A549 (cell line): ENCODE data around the gene CIRBP. TPM values are rescaled to one million over a fixed set of nuclear protein-coding genes. Genes with fewer than 3 reads are reported as not detected.

Experiments used
- ATAC-seq, 2 experiments: fragments of 200-7000 bp in 1 of 2; fragments of >200 bp in 1 of 2; cut with Nextera tagmentation in 1 of 2; cut with Tn5 transposase in 1 of 2; 3 replicates each; pipeline versions ENCODE4 v1.8.0 to v1.9.1; 2018 to 2020; ENCODE audit warnings: mild to moderate bottlenecking in 1 of 2, moderate library complexity in 1 of 2
- CTCF ChIA-PET: fragments of 300-600 bp; sonication (Branson Sonifier 250); formaldehyde crosslinking; extraction: SDS; loops from one replicate; lab custom pipeline; 2021; ENCODE audit warnings: antibody characterized with exemption, inconsistent platforms; lab: Yijun Ruan, JAX
- POLR2A ChIA-PET: fragments of 350-600 bp; formaldehyde crosslinking; extraction: SDS; loops from one replicate; lab custom pipeline; 2021; ENCODE audit warnings: antibody characterized with exemption, inconsistent platforms; lab: Yijun Ruan, JAX
- DNase-seq, 2 experiments: peaks; one replicate each; pipeline versions ENCODE4 v3.0.0 to v3.0.0-alpha.2; 2011 to 2016; ENCODE audit warnings: low read depth in 1 of 2, low spot score in 1 of 2
- FAIRE-seq: peaks from 2 replicates; lab custom pipeline; 2011; peaks lifted over from hg19 to GRCh38; lab: Jason Lieb, UNC
- H3K27ac ChIP-seq, 2 experiments: fragments of >200 bp; sonication (Bioruptor Twin); formaldehyde crosslinking; 3 replicates each; pipeline ENCODE4 v1.5.1; 2016 to 2017
- H3K4me1 ChIP-seq: fragments of >200 bp; sonication (Bioruptor Twin); formaldehyde crosslinking; 3 replicates; pipeline ENCODE4 v1.6.1; 2016
- H3K4me2 ChIP-seq: fragments of >200 bp; sonication (Bioruptor Twin); formaldehyde crosslinking; 3 replicates; pipeline ENCODE4 v1.6.1; 2016
- H3K4me3 ChIP-seq: fragments of >200 bp; sonication (Bioruptor Twin); formaldehyde crosslinking; 3 replicates; pipeline ENCODE4 v1.5.1; 2016
- H3K9me3 ChIP-seq: fragments of >200 bp; sonication (Bioruptor Twin); formaldehyde crosslinking; 3 replicates; pipeline ENCODE4 v1.6.1; 2016
- CBX2 ChIP-seq: fragments of 200-600 bp; sonication (generic); IDR thresholded peaks from 2 replicates; pipeline ENCODE4 v1.6.1; 2016; ENCODE audit warnings: low read depth, mild to moderate bottlenecking, borderline replicate concordance
- CEBPB ChIP-seq, 2 experiments: fragments of >200 bp in 1 of 2; sonication (Bioruptor Twin) in 1 of 2; formaldehyde crosslinking in 1 of 2; IDR thresholded peaks; 2 replicates each; pipeline ENCODE4 v1.6.1; 2012 to 2016
- CHD4 ChIP-seq: fragments of 200-600 bp; sonication (generic); IDR thresholded peaks from 2 replicates; pipeline ENCODE4 v1.6.1; 2016; ENCODE audit warnings: antibody characterized with exemption, mild to moderate bottlenecking, borderline replicate concordance
- EP300 ChIP-seq, 2 experiments: fragments of >200 bp; sonication (Bioruptor Twin); formaldehyde crosslinking; IDR thresholded peaks; 2 replicates in 1 of 2; 3 replicates in 1 of 2; pipeline ENCODE4 v1.6.1; 2016 to 2017
- FOXS1 ChIP-seq: fragments of 250-450 bp; sonication (Bioruptor Pico); IDR thresholded peaks from 2 replicates; pipeline ENCODE4 v1.5.0; 2020; ENCODE audit warnings: mild to moderate bottlenecking, moderate library complexity
- GATA3 ChIP-seq: IDR thresholded peaks from 2 replicates; pipeline ENCODE4 v1.6.1; 2012; ENCODE audit warnings: borderline replicate concordance
- KDM1A ChIP-seq: fragments of 200-600 bp; sonication (generic); IDR thresholded peaks from 2 replicates; pipeline ENCODE4 v1.6.1; 2016; ENCODE audit warnings: low read depth, mild to moderate bottlenecking
- MAFK ChIP-seq: fragments of 450-650 bp; IDR thresholded peaks from 2 replicates; pipeline ENCODE4 v1.6.1; 2014; ENCODE audit not compliant: partially characterized antibody
- MAZ ChIP-seq: fragments of 150-350 bp; IDR thresholded peaks from 2 replicates; pipeline ENCODE4 v1.6.1; 2014; ENCODE audit warnings: antibody characterized with exemption, low read depth, low read length, borderline replicate concordance
- NFE2L2 ChIP-seq: fragments of 150-350 bp; conservative IDR thresholded peaks from 2 replicates; pipeline ENCODE4 v1.6.1; 2014; ENCODE audit warnings: low read length
- POLR2AphosphoS2 ChIP-seq: conservative IDR thresholded peaks from 2 replicates; pipeline ENCODE4 v1.6.1; 2012; ENCODE audit warnings: low read length, improper control_type of control experiment, inconsistent platforms
- RARB ChIP-seq: fragments of 250-450 bp; sonication (Bioruptor Pico); IDR thresholded peaks from 2 replicates; pipeline ENCODE4 v1.8.0; 2021; ENCODE audit warnings: mild to moderate bottlenecking, moderate library complexity
- RNF2 ChIP-seq: fragments of 200-600 bp; sonication (generic); IDR thresholded peaks from 2 replicates; pipeline ENCODE4 v1.6.1; 2016; ENCODE audit warnings: low read depth, mild to moderate bottlenecking, antibody characterized with exemption, moderate library complexity, borderline replicate concordance
- TFCP2L1 ChIP-seq: fragments of 250-450 bp; sonication (Bioruptor Pico); IDR thresholded peaks from 2 replicates; pipeline ENCODE4 v1.5.0; 2021; ENCODE audit warnings: mild to moderate bottlenecking
- ZC3H11A ChIP-seq: fragments of 450-650 bp; IDR thresholded peaks from 2 replicates; pipeline ENCODE4 v1.6.1; 2014; ENCODE audit warnings: antibody characterized with exemption, mild to moderate bottlenecking
- ZFP36 ChIP-seq: fragments of 450-650 bp; IDR thresholded peaks from 2 replicates; pipeline ENCODE4 v1.6.1; 2014; ENCODE audit warnings: borderline replicate concordance; ENCODE audit not compliant: partially characterized antibody
- WGBS: methylation state at CpG from one replicate; pipeline ENCODE4 v1.1.6; 2017; ENCODE audit errors: missing lambda C conversion rate; 5-methylcytosine and 5-hydroxymethylcytosine counted together
- polyA plus RNA-seq, 4 experiments: library from polyadenylated mRNA; depleted of rRNA in 3 of 4; stranded (reverse); fragments of >200 nt; fragmentation: RNase III in 1 of 4; extraction: RNeasy Plus Mini Kit Qiagen cat#74134 plus additional on column Dnase treatment in 1 of 4; gene quantifications; 2 replicates in 3 of 4; 3 replicates in 1 of 4; pipeline ENCODE4 v1.2.3, GENCODE V29; 2011 to 2017
- TF ChIP-seq, protein P1 (sequence below): fragments of 250-450 bp; sonication (Bioruptor Pico); IDR thresholded peaks from 2 replicates; pipeline ENCODE4 v1.5.0; 2021; ENCODE audit warnings: mild to moderate bottlenecking, moderate library complexity, borderline replicate concordance
- TF ChIP-seq, protein P2 (sequence below): fragments of >200 bp; sonication (Bioruptor Twin); formaldehyde crosslinking; IDR thresholded peaks from 3 replicates; pipeline ENCODE4 v1.6.1; 2016
- TF ChIP-seq, protein P3 (sequence below): IDR thresholded peaks from 2 replicates; pipeline ENCODE4 v1.6.1; 2012
- TF ChIP-seq, protein P4 (sequence below): fragments of 200-600 bp; sonication (generic); IDR thresholded peaks from 2 replicates; pipeline ENCODE4 v1.6.1; 2016; ENCODE audit warnings: antibody characterized with exemption, mild to moderate bottlenecking, moderate library complexity

Gene CIRBP
- polyA plus RNA-seq, 2 of the 4 experiments (the other 2 are of a cell fraction), result 151 to 178 TPM

DNA sequence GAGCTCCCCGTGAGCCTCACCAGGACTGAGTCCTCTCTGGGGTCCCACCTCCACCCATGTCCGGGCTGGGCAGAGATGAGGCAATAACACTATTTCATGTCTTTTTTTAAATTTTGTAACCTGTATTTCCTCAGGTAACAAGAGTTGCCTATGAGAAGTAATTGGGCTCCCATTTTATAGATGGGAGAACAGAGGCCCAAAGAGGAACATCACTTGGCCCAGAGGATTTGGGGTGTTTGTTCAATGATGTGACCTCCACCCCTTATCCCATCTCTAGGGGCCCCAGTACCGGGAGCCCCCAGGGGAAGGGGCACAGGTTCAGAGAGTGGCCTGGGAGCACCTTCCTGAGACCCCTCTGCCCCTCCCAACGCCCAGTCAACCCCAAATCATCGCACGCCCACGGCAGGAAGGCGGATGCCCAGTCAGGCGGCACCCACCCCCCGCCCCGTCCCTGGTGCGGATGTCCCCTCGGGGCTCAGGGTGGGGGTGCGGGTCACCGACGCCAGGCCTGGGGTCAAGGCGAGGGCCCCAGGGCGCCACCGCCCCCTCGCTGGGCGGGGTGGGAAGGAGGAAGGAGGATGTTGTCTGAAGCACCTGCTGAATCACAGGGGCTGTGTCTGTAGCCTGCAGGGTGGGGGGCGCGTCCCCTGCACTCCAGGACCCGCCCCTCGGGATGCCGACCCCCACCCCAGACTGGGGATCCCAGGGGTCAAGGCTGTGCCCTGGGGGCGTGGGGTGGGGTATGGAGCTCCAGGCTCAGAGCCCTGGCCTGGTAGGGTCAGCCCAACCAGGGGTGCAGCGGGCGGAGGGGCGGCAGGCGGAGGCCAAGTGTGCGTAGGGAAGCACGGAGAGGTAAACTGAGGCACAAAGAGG lies 9.0 kb upstream of the CIRBP start:
- Histone ChIP-seq H3K27ac (peak overlapping the region; percentile 98 to 99), H3K9me3 (no peaks in the 10 kb centered on the region), H3K4me1 (peaks cover 76% of the 10 kb centered on the region), H3K4me2 (peak overlapping the region; percentile 100), H3K4me3 (peak overlapping the region; percentile 29)
- ChIA-PET CTCF (interaction anchor here (18.7 kb wide), 1 partner anchor 16 kb away, joined by 500 read pairs; the partner anchor contains the start of gene ATP5F1D), POLR2A (interaction anchor here (0.8 to 2.0 kb wide), 4 partner anchors 7 to 16 kb away, joined by 3 to 25 read pairs (median 12); partner anchors contain the start of gene CIRBP)
- TF ChIP-seq EP300 (IDR thresholded peaks at IDR 0.05), result peak; percentile 28 to 38; a peak in 2 of 5 replicates
- TF ChIP-seq RARB (CRISPR knock-in tag), result peak; percentile 78; the same call in 1 of the 2 replicates
- TF ChIP-seq, protein P1, sequence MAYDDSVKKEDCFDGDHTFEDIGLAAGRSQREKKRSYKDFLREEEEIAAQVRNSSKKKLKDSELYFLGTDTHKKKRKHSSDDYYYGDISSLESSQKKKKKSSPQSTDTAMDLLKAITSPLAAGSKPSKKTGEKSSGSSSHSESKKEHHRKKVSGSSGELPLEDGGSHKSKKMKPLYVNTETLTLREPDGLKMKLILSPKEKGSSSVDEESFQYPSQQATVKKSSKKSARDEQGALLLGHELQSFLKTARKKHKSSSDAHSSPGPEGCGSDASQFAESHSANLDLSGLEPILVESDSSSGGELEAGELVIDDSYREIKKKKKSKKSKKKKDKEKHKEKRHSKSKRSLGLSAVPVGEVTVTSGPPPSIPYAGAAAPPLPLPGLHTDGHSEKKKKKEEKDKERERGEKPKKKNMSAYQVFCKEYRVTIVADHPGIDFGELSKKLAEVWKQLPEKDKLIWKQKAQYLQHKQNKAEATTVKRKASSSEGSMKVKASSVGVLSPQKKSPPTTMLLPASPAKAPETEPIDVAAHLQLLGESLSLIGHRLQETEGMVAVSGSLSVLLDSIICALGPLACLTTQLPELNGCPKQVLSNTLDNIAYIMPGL (CRISPR knock-in tag), result no peak
- TF ChIP-seq MAFK, result no peak
- TF ChIP-seq MAZ, result no peak
- TF ChIP-seq CHD4, result peak; percentile 76; the same call in 1 of the 2 replicates
- TF ChIP-seq KDM1A, result peak; percentile 86
- TF ChIP-seq ZFP36, result no peak
- TF ChIP-seq TFCP2L1 (CRISPR knock-in tag), result peak; percentile 49; the same call in 1 of the 2 replicates
- TF ChIP-seq, protein P2, sequence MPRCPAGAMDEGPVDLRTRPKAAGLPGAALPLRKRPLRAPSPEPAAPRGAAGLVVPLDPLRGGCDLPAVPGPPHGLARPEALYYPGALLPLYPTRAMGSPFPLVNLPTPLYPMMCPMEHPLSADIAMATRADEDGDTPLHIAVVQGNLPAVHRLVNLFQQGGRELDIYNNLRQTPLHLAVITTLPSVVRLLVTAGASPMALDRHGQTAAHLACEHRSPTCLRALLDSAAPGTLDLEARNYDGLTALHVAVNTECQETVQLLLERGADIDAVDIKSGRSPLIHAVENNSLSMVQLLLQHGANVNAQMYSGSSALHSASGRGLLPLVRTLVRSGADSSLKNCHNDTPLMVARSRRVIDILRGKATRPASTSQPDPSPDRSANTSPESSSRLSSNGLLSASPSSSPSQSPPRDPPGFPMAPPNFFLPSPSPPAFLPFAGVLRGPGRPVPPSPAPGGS, result no peak
- no peak for TF ChIP-seq NFE2L2
- TF ChIP-seq GATA3, result no peak
- TF ChIP-seq CEBPB (IDR thresholded peaks at IDR 0.05), result 0 out of 4 replicates have a peak, but pooled peaks of 1 of the 2 experiments have one; percentile 18
- TF ChIP-seq, protein P3, sequence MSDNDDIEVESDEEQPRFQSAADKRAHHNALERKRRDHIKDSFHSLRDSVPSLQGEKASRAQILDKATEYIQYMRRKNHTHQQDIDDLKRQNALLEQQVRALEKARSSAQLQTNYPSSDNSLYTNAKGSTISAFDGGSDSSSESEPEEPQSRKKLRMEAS, result no peak
- TF ChIP-seq ZC3H11A, result no peak
- no peak for TF ChIP-seq RNF2
- no peak for TF ChIP-seq CBX2
- TF ChIP-seq POLR2AphosphoS2, result no peak
- TF ChIP-seq FOXS1 (CRISPR knock-in tag), result peak; percentile 11; the same call in 1 of the 2 replicates
- TF ChIP-seq, protein P4, sequence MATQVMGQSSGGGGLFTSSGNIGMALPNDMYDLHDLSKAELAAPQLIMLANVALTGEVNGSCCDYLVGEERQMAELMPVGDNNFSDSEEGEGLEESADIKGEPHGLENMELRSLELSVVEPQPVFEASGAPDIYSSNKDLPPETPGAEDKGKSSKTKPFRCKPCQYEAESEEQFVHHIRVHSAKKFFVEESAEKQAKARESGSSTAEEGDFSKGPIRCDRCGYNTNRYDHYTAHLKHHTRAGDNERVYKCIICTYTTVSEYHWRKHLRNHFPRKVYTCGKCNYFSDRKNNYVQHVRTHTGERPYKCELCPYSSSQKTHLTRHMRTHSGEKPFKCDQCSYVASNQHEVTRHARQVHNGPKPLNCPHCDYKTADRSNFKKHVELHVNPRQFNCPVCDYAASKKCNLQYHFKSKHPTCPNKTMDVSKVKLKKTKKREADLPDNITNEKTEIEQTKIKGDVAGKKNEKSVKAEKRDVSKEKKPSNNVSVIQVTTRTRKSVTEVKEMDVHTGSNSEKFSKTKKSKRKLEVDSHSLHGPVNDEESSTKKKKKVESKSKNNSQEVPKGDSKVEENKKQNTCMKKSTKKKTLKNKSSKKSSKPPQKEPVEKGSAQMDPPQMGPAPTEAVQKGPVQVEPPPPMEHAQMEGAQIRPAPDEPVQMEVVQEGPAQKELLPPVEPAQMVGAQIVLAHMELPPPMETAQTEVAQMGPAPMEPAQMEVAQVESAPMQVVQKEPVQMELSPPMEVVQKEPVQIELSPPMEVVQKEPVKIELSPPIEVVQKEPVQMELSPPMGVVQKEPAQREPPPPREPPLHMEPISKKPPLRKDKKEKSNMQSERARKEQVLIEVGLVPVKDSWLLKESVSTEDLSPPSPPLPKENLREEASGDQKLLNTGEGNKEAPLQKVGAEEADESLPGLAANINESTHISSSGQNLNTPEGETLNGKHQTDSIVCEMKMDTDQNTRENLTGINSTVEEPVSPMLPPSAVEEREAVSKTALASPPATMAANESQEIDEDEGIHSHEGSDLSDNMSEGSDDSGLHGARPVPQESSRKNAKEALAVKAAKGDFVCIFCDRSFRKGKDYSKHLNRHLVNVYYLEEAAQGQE, result no peak; the same call in 1 of the 2 replicates
- ATAC-seq (peak; percentile 32 to 38), FAIRE-seq (no peak), DNase-seq (peak in 1 of 2 experiments; percentile 77)
- WGBS, result 0% methylated on average over 5 of the region's 33 CpGs
